Amniotic epithelial cell (primary cell): ENCODE data around the gene TMEM245.
"Not testable (repeated sequence)": the region's sequence is repeated elsewhere in the genome, so short reads cannot be mapped to it uniquely, and the experiment has no call there.

Source experiments
- DNase-seq: peaks from one replicate; pipeline ENCODE4 v3.0.0-alpha.2; 2010; ENCODE audit warnings: low read depth

TMEM245 gene

DNA sequence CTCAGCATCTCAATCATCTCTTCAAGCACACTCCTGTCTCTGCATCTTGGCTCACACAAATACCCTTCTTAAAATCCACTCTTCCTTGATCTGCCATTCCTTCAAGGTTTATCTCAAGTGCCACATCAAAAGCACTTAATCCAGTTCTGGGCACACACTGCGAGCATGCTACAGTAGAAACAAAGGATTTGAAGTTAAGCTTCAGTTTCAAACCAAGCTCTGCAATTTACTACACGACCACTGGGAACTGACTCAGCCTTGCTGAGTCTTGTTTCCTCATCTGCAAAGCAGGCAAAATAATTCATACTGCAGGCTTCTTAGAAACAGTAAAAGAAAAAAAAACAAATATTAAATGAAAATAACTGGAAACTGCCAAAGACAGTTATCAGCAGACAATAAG lies 56.0 kb downstream of the TMEM245 start:
- peak; percentile 63 for DNase-seq

DNA sequence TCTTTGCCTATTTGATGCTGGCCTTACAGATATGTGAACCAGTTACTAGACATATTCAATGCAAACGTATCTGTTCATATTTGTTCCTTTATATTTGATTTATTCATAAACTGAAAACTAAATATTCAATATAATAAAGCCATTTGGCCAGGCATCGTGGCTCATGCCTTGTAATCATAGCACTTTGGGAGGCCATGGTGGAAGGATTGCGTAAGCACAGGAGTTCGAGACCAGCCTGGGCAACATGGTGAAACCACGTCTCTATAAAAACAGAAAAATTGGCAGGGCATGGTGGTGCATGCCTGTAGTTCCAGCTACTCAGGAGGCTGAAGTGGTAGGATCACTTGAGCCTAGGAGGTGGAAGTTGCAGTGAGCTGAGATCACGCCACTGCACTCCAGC lies 57.2 kb downstream of the TMEM245 start:
- DNase-seq: no peak

DNA sequence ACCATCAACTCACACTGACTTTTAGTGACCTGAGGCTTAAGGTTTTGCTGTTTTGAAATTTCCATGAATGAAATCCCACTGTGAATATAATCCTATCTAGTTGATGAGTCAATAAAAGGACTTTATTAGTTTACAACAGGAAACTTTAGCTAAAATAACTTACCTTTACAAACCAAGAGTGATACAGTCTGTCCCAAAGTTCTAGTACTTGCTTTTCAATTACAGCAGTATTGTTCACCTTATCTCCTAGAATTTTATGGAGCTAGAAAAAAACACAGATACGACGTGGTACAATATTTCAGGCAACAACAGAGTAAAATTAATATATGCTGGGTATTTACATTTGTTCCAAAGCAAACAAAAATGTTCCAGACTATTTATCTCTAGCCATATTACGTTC lies 59.6 kb downstream of the TMEM245 start:
- DNase-seq: no peak

DNA sequence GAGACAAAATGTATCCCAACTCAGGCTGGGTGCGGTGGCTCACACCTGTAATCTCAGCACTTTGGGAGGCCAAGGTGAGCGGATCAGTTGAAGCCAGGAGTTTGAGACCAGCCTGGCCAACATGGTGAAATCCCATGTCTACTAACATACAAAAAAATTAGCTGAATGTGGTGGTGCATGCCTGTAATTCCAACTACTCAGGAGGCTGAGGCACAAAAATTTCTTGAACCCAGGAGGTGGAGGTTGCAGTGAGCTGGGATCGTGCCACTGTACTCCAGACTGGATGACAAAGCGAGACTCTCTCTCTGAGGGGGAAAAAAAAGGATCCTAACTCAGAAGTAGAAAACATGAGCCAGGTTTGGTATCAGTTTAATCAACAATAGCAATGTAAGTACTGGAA lies 66.6 kb downstream of the TMEM245 start:
- not testable (repeated sequence) for DNase-seq

DNA sequence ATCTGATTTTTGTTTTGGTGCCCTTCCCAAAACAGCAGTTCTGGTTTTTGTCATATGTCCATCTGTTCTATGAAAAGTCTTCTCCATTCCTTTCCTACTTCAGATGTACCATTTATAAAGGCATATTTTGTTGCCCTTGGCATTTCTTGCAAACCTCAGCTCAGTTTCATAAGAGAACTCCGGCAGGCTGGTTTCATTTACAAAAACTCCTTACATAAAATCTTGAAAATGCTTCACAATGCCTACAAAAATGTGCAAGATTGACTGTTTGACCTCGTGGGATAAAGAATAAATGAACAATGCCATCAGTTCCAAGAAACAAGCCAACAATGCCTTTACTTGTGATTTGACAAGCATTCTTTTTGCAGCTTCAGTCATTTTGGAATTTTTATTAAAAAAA lies 67.3 kb downstream of the TMEM245 start:
- peak; percentile 56 for DNase-seq

DNA sequence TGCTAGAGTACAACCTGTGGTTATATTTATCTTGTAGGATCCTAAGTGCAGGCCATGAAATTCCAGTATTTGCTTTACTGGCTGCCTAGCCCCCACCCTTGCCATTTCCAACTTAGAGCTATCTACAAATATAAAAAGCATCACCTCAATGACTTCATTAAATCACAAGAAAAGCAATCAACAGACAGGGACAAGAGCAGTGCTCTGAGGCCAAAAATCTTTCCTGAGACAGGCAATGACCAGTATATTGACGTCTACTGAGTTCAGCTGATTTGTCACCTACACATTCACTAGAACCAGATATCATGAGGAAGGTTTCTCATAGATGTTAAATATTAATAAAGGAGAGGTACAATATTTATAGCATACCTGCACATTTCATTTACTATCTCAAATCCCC lies 68.0 kb downstream of the TMEM245 start:
- DNase-seq: no peak

DNA sequence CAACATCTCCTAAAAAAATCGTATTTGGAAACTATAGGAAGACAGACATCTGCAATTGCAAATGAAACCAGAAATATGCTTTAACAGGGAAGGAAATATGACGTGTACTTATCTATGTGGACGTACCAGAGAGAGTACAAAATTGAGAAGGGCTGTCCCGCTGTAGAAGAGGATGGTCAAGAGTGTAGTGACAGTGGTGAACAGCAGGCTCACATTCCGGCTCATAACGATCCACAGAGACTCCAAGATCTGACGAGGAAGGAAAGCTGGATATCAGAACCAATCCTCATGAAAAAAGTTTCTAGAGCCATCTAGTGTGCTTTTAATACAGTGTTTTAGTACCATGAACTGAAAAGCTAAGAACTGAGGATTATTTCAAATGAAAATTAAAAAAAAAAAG lies 69.3 kb downstream of the TMEM245 start:
- no peak for DNase-seq

DNA sequence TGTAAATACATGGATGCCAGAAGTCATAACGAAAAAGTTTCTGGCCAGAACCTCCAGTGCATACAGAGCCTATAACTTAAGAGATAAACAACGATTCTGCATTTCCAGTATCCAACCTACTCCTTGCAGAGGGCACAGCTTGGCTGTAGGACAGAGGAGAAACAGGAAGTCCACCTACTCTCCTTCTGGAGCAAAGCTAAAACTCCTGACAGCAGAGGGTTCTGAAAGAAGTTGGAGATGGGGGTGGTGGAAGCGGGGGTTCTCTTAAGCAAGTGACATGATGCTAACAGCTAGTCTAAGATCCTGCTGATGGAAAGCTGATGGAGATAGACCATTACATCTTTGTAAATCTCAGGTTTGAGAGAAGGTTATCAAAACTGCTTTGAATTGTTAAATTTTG lies 70.9 kb downstream of the TMEM245 start:
- DNase-seq: no peak

DNA sequence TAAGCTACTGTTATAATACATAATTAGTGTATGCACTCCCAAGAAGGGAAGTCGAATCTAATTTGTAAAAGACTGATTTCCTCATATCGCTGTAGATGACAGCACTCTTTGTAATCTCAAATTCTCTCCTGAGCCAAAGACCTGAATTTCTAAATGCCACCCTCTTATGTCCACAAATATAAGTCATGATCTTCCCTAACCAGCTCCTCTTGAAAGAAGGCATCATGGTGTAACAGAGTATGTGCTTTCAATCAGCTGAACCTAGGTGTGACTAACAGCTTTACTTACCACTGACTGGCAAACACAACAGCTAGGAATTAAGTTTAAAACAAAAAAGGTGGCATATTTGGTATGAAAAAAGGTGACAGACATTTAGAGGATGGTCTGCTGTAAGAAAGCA lies 72.5 kb downstream of the TMEM245 start:
- no peak for DNase-seq

DNA sequence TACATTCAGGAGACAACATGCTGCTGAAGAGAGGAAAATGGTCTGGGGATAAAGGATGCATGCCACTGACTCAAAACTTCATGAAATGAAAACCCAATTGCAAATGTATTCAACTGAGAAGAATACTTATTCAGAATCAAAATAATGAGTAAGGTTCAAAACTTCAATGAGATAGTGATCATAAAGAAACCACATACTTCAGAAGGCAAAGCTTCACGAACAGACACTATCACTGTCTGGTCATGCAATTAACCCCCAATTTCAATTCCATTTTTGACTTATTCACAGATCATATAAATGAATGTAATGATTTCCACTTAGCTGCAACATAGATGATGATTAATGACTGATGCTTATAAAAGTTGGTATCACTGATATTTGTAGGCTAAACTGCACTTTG lies 73.4 kb downstream of the TMEM245 start:
- no peak for DNase-seq

DNA sequence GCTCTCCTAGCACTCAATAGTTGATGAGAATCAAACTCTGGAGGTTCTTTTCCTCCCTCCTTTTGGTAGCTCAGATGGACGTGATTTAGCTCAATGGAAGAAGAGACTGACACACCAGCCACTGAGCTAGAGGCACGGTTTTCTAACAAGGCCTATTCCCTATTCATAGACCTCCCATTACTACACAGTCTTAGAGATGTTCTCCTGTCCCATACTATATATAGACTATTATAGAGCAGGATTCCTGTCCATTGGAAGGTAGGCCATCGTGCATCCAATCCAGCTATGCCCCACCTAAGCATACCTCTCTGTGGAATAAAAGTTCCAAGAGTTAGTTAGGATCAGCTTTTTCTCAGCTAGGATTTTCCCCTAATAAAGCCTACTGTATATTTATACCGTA lies 76.2 kb downstream of the TMEM245 start:
- no peak for DNase-seq

DNA sequence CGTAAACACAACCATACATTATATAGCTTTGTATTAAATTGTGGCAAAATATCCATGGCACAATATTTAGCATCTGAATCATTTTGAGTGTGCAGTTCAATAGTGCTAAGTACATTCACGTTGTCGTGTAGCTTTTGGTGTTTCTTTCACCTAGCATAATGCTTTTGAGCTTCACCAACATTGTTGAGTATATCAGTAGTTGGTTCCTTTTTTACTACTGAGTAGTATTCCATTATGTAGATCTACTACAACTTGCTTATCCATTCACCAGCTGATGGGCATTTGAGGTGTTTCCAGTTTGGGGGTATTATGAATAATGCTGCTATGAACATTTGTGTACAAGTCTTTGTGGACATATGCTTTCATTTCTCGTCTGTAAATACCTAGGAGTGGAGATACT lies 79.2 kb downstream of the TMEM245 start:
- DNase-seq: no peak

DNA sequence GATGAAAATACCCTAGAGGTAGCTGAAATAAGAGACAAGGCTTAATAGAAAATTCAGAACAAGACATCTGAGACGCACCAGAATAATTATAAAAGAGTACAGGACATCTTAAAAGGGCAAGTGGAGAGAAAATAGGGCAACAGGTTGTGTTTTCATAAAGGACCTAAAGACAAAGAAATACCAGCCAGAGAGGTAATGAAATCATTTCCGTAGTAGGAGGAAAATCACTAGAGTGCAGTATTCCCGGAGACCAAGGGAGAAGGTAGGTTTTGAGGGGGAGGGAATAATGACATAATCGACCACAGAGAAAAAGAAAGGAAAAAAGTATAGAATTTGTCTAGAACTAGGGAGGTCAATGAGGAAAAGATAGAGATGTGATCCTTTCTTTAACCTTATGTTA lies 80.2 kb downstream of the TMEM245 start:
- no peak for DNase-seq

DNA sequence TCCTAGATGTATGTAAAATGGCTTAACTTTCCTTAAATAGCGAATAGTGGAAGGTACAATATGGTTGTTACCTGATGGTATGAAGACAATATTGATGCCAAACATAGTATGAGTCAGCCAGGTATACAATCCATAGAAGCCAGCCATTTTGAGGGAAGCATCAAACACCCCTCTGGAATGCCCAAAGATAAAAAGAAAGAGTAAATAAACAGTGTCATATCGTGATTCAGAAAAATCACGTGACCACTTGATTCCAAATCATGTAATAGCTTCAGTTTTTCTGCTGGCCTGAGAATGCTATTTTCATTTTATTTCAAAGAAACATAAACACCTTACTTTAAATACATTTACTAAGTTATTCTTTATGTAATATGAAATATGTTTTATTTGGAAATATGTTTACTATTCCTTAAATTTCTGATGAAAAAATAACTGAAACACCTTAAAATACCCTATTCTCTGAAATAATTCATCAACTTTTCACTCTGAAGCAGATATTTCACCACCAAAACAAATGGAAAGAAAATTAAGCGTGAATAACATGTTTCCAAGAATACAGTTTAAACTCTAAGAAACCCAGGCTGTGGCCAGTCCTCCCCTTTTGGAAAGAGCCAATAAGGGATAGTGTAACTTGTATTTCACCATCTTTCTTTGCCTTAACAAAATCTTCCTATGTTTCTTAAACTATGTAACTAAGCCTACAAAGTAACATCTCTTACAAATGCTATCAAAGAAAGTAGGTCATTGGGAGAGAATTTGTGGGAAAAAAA lies 81.6 kb downstream of the TMEM245 start:
- DNase-seq: peak; percentile 52

DNA sequence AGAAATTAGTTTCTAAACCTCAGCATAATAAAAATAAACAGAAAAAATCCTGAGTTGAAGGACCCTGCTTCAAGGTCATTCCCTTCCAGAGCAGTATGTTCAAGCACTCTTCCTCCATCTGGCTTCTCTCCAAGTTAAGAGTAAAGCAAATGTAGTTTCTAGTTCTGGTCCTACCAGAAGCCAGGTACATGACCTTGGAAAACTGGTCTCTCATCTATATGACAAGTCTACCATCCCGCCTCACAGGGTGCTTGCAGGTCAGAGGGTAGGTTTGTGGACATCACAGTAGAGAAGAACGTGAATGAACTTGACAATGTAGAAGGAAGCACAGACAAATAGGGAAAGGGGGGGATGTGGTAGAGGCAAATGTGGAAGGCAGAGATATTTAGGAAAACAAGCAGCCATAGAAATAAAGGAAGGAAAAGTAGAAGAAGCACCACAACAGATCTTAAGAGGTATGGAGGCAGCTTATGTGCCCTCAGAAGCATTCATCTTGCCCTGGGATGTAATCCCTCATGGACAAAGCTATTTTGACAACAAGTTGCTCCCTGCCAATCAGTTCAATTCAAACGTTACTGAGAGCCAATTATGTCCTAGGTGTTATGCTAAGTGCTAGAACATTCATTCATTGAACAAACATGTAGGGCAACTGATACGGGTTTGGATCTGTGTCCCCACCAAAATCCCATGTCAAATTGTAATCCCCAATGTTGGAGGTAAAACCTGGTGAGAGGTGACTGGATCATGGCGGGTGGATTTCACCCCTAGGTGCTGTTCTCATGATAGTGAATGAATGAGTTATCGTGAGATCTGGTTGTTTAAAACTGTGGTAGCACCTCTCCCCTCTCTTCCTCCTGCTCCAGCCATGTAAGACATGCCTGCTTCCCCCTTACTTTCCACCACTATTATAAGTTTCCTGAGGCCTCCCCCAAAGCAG lies 82.7 kb downstream of the TMEM245 start:
- no peak for DNase-seq

DNA sequence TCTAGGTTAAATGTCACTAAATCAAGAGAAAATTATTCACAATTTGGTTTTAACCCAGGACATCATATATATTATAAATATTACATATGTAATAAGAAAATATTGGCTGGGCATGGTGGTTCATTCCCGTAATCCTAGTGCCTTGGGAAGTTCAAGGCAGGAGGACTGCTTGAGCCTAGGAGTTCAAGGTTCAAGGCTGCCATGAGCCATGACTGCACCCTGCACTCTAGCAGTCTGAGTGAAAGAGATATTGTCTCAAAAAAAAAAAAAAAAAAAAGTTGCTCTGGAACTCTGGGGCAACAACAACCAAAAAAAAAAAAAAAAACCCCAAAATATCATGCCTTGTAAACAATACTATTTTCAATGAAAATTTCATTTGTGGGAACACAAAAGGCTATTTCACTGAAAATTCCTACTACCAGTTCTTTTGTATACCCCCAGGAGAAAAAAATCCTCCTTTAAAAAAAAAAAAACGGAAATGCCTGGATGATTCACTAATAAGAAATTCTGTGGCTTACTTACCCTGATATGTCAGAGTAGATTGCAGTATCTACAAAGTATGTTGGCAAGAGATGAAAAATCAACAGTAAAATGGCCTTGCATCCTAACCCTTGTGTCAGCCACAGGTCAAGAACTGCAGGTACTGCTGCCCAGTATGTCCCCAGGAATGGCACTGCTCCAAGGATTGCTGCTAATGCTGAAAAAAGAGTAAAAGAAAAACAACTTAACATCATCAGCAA lies 83.9 kb downstream of the TMEM245 start:
- peak; percentile 87 for DNase-seq

DNA sequence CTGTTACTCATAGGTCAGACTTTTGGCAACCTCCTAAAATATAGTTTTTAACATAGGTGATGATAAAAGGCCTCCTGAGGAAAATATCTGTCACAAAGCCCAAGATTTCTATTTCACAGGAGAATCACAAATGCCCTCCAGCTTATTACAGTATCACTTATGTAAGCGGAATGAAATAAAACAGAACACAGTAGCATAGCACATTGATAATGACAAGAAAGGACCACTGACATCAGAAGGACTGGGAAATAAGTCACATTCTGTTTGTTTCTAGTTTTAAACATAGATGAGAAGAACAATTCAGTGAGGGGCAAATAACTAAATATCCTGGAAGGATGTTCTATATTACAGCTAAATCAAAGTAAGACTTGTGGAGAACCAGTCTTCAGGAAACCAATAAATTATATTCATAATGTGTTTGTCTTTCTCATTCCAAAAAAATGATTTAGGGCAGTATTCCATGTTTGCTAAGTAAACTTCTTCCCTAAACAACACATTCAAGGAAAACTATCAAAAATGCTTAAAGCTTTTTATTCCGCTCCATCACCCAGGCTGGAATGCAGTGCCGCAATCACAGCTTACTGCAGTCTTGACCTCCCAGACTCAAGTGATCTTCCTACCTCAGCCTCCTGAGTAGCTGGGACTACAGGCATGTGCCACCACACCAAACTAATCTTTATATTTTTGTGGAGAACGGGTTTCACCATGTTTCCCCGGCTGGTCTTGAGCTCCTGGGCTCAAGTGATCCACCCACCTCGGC lies 85.6 kb downstream of the TMEM245 start:
- DNase-seq: peak; percentile 58

DNA sequence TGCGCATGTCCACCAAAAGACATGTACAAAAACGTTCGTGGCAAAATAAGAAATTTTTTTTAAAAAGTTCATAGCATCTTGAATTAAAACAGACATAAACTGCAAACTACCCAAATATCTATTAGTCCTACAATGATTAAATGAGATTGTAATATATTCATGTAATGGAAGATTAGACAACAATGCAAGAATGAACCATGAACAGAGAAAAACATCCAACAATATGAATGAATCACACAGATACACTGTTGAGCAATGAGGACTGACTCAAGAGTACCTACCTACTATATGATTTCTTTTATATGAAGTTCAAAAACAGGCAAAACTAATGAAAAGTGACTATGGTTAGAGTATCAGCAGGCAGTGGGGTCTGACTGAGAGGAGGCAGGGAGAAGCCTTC lies 88.5 kb downstream of the TMEM245 start:
- DNase-seq: peak; percentile 85

DNA sequence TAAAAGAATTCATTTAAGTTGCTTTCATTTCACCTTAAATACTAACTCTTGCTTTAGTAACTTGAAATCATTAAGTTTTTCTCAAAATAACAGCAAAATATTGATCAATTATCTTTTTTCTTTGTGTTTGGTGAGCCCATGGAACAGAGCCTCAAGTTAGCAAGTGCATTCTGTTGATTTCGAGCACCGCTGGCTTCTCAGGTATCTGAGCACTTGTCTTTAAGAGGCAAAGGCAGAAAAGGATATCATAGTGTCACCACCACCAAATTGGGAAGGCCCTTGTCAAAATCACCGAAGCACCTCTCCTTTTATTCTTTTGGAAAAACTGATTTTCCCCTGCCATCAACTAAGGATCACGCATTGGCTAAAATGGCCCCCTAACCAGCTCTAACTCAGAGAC lies 89.3 kb downstream of the TMEM245 start:
- no peak for DNase-seq

DNA sequence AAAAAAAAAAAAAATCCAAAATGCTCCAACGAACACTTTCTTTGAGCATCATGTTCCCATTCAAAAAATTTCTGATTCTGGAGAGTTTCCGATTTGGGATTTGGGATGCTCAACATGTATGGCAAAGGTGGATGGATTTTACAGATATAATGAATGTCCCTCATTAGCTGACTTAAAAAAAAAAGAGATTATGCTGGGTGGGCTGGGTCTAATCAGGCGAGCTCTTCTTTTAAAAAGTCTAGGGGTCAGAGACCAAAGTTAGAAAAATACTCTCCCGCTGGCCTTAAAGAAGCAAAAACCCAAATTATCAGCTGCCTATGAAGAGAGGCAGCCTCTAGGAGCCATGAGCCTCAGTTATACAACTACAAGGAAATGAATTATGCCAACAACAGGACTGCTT lies 91.3 kb downstream of the TMEM245 start:
- no peak for DNase-seq

DNA sequence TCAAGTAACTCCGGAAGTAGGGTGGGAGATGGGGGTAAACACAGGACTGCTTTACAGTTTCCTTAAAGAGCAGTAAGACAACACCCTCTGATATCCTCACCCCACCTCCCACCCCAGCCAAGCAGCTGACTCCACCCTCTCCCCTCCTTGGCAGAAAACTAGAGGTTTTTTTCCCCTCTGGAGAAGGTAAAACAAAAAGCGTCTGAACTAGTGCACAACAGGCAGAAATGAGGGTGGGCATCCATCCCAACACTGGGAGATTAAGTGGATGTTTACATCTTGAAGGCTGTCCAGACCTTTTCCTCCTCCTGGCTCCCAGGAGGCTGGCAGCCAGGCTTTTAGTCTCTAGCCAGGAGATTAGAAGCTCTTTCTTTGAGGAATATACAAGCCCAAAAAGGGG lies 92.6 kb downstream of the TMEM245 start:
- peak; percentile 60 for DNase-seq

DNA sequence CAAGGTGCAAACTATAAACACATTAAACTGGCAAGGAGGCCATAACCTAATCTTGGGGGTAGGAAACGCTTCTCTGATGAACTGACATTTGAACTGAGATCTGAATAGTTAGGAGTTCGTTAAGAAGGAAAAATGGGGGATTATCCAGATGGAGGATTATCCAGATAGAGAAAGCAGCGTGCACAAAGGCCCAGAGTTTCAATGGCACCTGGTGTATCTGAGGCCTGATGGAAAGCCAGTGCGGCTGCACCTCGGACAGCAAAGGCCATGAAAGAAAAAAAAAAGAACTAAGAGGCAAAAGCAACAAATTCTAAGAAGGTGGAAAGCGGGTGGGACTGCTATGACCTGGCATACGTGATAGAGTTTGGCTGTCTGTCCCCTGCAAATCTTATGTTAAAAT lies 93.4 kb downstream of the TMEM245 start:
- no peak for DNase-seq
